H1 (cell line): ENCODE measurements around the gene IFI27L1. TPM values are rescaled to one million over a fixed set of nuclear protein-coding genes. Genes with fewer than 3 reads are reported as not detected.

Experiments
- SP2 ChIP-seq: IDR thresholded peaks from 2 replicates; pipeline ENCODE4 v1.6.1; 2012; ENCODE audit warnings: mild to moderate bottlenecking, low read length, inconsistent platforms
- polyA plus RNA-seq, 7 experiments: library from polyadenylated mRNA; depleted of rRNA in 3 of 7; stranded (reverse) in 5 of 7; unstranded in 2 of 7; fragments of >200 nt in 5 of 7; fragments of 200-250 nt in 2 of 7; gene quantifications; 1 replicate in 5 of 7; 2 replicates in 1 of 7; 4 replicates in 1 of 7; pipeline versions ENCODE4 v1.2.1 to v1.2.3, GENCODE V29; 2011 to 2013; ENCODE audit warnings: missing spikeins in 2 of 7, mixed read lengths in 2 of 7
- total RNA-seq: library from RNA; stranded (reverse); fragmentation: NEBNext Ultra II Directional; extraction: Animal tissue kit (Norgen Biotek cat#: 25700); gene quantifications from 2 replicates; pipeline ENCODE4 v1.2.1, GENCODE V29; 2021

The IFI27L1 gene
- total and polyA plus RNA-seq, 2 of the 8 experiments (the other 6 are each of a cell fraction or from before 2014, with no cell fraction given) = 21.2 to 30.5 TPM

DNA sequence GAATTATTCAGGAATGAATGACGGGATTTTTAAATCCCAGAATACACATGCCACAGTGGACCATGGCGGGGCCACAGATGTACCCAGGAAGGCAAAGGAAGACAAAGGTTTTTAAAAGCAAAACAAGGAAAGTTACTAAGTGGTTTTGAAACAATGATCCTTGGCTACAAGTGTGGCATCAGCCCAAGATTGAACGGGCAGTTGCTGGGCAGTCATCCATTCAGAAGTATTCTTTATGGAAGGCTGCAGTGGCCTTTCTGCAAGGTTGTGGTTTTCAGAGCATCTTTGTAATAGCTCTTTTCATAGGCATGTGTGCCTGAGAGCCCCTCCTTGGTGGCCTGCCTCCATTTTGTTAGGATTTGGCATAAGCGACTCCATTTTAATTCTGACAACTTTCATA lies 16.0 kb downstream of the IFI27L1 start (continued):
- TF ChIP-seq SP2 = no peak
